Measurements from ENCODE around the gene MTHFD1L. TPM values are rescaled to one million over a fixed set of nuclear protein-coding genes. Genes with fewer than 3 reads are reported as not detected.

The MTHFD1L gene
- total and polyA plus RNA-seq, 2 experiments from 2014 or later = 18.2 to 37.9 TPM

- DNase-seq (ENCODE audit: low read depth in 1 of 2, low spot score in 1 of 2) = no peak
- Histone ChIP-seq H3K4me3 (no peak overlapping the region), H3K9me3 (ENCODE audit: low read depth) (no peaks in the 10 kb centered on the region), H3K27ac (no peak overlapping the region), H3K27me3 (no peaks in the 10 kb centered on the region), H3K36me3 (peaks cover 4% of the 10 kb centered on the region), H3K4me1 (ENCODE audit: low read depth) (peaks cover 10% of the 10 kb centered on the region)
- TF ChIP-seq CTCF (IDR thresholded peaks at IDR 0.05; ENCODE audit: low read depth, low read length) = no peak
These were observed 34.5 kb downstream of the MTHFD1L start for GRCh38 chr6:150900049-150900448.

GRCh38 chr6:150902142-150902776, 36.8 kb downstream of the MTHFD1L start:
- Histone ChIP-seq H3K27me3 (no peaks in the 10 kb centered on the region), H3K4me3 (no peak overlapping the region), H3K9me3 (ENCODE audit: low read depth) (no peaks in the 10 kb centered on the region), H3K27ac (peak overlapping the region; percentile 3), H3K36me3 (peaks cover 6% of the 10 kb centered on the region), H3K4me1 (ENCODE audit: low read depth) (peaks cover 8% of the 10 kb centered on the region)
- DNase-seq (ENCODE audit: low read depth in 1 of 2, low spot score in 1 of 2) = peak in 1 of 2 donors; percentile 17
- no peak for TF ChIP-seq CTCF (IDR thresholded peaks at IDR 0.05; ENCODE audit: low read depth, low read length)

- Histone ChIP-seq H3K4me3 (no peak overlapping the region), H3K9me3 (ENCODE audit: low read depth) (no peaks in the 10 kb centered on the region), H3K27ac (no peak overlapping the region), H3K36me3 (peaks cover 2% of the 10 kb centered on the region), H3K4me1 (ENCODE audit: low read depth) (peaks cover 8% of the 10 kb centered on the region), H3K27me3 (no peaks in the 10 kb centered on the region)
- TF ChIP-seq CTCF (IDR thresholded peaks at IDR 0.05; ENCODE audit: low read depth, low read length) = peak; percentile 17
- no peak for DNase-seq (ENCODE audit: low read depth in 1 of 2, low spot score in 1 of 2)
These were observed 40.3 kb downstream of the MTHFD1L start for GRCh38 chr6:150905769-150906168.

- Histone ChIP-seq H3K36me3 (peaks cover 2% of the 10 kb centered on the region), H3K27ac (no peak overlapping the region)
These were observed 41.3 kb downstream of the MTHFD1L start for GRCh38 chr6:150906641-150907326.

GRCh38 chr6:150907383-150907782, 41.9 kb downstream of the MTHFD1L start:
- Histone ChIP-seq H3K36me3 (peaks cover 2% of the 10 kb centered on the region), H3K27ac (no peak overlapping the region), H3K4me1 (ENCODE audit: low read depth) (peaks cover under 1% of the 10 kb centered on the region), H3K27me3 (no peaks in the 10 kb centered on the region), H3K4me3 (no peak overlapping the region), H3K9me3 (ENCODE audit: low read depth) (no peaks in the 10 kb centered on the region)
- peak in 1 of 2 donors; percentile 58 for DNase-seq (ENCODE audit: low read depth in 1 of 2, low spot score in 1 of 2)
- no peak for TF ChIP-seq CTCF (IDR thresholded peaks at IDR 0.05; ENCODE audit: low read depth, low read length)

More at GRCh38 chr6:150906641-150907326, 41.3 kb downstream of the MTHFD1L start:
- Histone ChIP-seq H3K27me3 (no peaks in the 10 kb centered on the region), H3K9me3 (ENCODE audit: low read depth) (no peaks in the 10 kb centered on the region), H3K4me1 (ENCODE audit: low read depth) (peaks cover 7% of the 10 kb centered on the region), H3K4me3 (no peak overlapping the region)
- no peak for DNase-seq (ENCODE audit: low read depth in 1 of 2, low spot score in 1 of 2)
- TF ChIP-seq CTCF (IDR thresholded peaks at IDR 0.05; ENCODE audit: low read depth, low read length) = no peak

Data from cardiac muscle cell (in vitro differentiated cells and primary cell).